Measurements from ENCODE around the gene C19orf18. TPM values are rescaled to one million over a fixed set of nuclear protein-coding genes. Genes with fewer than 3 reads are reported as not detected.

C19orf18 gene
- polyA plus RNA-seq, 1 donor from 2014 or later: not detected

DNA sequence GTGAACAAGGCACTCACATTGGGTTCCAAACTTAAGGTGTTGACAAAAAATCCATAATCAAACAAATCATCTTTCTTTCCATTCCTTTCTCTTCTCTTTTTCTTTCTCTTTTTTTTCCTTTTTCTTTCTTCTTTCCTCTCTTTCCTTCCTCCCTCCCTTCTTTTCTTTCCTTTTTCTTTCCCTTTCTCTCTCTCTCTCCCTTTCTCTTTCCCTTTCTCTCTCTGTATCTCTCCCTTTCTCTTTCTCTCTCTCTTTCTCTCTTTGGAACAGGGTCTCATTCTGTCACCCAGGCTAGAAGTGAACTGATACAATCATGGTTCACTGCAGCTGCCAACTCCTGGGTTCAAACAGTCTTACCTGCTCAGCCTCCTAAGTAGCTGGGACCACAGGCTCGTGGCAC, 12.5 kb downstream of the C19orf18 start:
- Histone ChIP-seq H3K4me2 (ENCODE audit: low read length) (no peak overlapping the region), H3F3A (ENCODE audit: insufficient read depth, low read length, poor library complexity, severe bottlenecking) (no peaks in the 10 kb centered on the region), H3K4me3 (ENCODE audit: low read length) (no peak overlapping the region), H2AFZ (ENCODE audit: low read depth, low read length) (no peak overlapping the region), H3K9me2 (ENCODE audit: insufficient read depth, low read length) (no peaks in the 10 kb centered on the region), H3K27ac (ENCODE audit: low read length) (no peak overlapping the region), H3K79me2 (replicated peaks; ENCODE audit: insufficient read depth, low read length) (no peaks in the 10 kb centered on the region), H4K20me1 (ENCODE audit: insufficient read depth) (no peaks in the 10 kb centered on the region), H3K9me3 (ENCODE audit: low read length) (peaks cover 4% of the 10 kb centered on the region), H3K27me3 (ENCODE audit: insufficient read depth, low read depth, low read length) (no peaks in the 10 kb centered on the region), H3K9ac (ENCODE audit: low read length) (no peak overlapping the region), H3K36me3 (ENCODE audit: insufficient read depth, low read length) (no peaks in the 10 kb centered on the region)
- TF ChIP-seq RAD21 (conservative IDR thresholded peaks at IDR 0.05): no peak
- no peak for TF ChIP-seq CTCF (IDR thresholded peaks at IDR 0.05; ENCODE audit: poor library complexity, severe bottlenecking)
- no peak for TF ChIP-seq TAF1 (IDR thresholded peaks at IDR 0.05; ENCODE audit: low read depth)
- no peak for TF ChIP-seq EZH2 (IDR thresholded peaks at IDR 0.05; ENCODE audit: borderline replicate concordance, insufficient read depth, low read length, poor library complexity, severe bottlenecking)
- no peak for TF ChIP-seq SMC3 (conservative IDR thresholded peaks at IDR 0.05; ENCODE audit: poor library complexity)
- TF ChIP-seq EP300 (conservative IDR thresholded peaks at IDR 0.05; ENCODE audit: poor library complexity, severe bottlenecking): no peak
- no peak for TF ChIP-seq POLR2AphosphoS5 (IDR thresholded peaks at IDR 0.05)
- TF ChIP-seq REST (IDR thresholded peaks at IDR 0.05; ENCODE audit: borderline replicate concordance): no peak
- no peak for TF ChIP-seq MXI1 (conservative IDR thresholded peaks at IDR 0.05; ENCODE audit: poor library complexity, severe bottlenecking)

GRCh38 chr19:57954996-57955395, 19.3 kb downstream of the C19orf18 start:
- no peak overlapping the region for H2AFZ ChIP-seq (ENCODE audit: low read depth, low read length)
- peaks cover 13% of the 10 kb centered on the region for H3K9me3 ChIP-seq (ENCODE audit: low read length)
- H3K4me3 ChIP-seq (ENCODE audit: low read length): no peak overlapping the region

More at GRCh38 chr19:57954996-57955395, 19.3 kb downstream of the C19orf18 start:
- Histone ChIP-seq H4K20me1 (ENCODE audit: insufficient read depth) (no peaks in the 10 kb centered on the region), H3K79me2 (replicated peaks; ENCODE audit: insufficient read depth, low read length) (no peaks in the 10 kb centered on the region), H3K27ac (ENCODE audit: low read length) (no peak overlapping the region), H3K4me2 (ENCODE audit: low read length) (no peak overlapping the region), H3K36me3 (ENCODE audit: insufficient read depth, low read length) (no peaks in the 10 kb centered on the region), H3K9ac (ENCODE audit: low read length) (no peak overlapping the region), H3K27me3 (ENCODE audit: insufficient read depth, low read depth, low read length) (no peaks in the 10 kb centered on the region), H3K9me2 (ENCODE audit: insufficient read depth, low read length) (no peaks in the 10 kb centered on the region), H3F3A (ENCODE audit: insufficient read depth, low read length, poor library complexity, severe bottlenecking) (no peaks in the 10 kb centered on the region)
- TF ChIP-seq RAD21 (conservative IDR thresholded peaks at IDR 0.05) (no peak), REST (IDR thresholded peaks at IDR 0.05; ENCODE audit: borderline replicate concordance) (no peak), CTCF (IDR thresholded peaks at IDR 0.05; ENCODE audit: poor library complexity, severe bottlenecking) (no peak), POLR2AphosphoS5 (IDR thresholded peaks at IDR 0.05) (no peak)

All from neural cell (in vitro differentiated cells).